Lung (tissue), 12 donors: ENCODE results near the gene QKI. TPM values are rescaled to one million over a fixed set of nuclear protein-coding genes. Genes with fewer than 3 reads are reported as not detected.
"Not testable (repeated sequence)": the region's sequence is repeated elsewhere in the genome, so short reads cannot be mapped to it uniquely, and the experiment has no call there.

Source experiments
- ATAC-seq: fragments of 200-7000 bp; cut with Tn5 transposase; one replicate; pipeline ENCODE4 v1.9.1; 2020; ENCODE audit warnings: moderate number of reproducible peaks; ENCODE audit not compliant: insufficient read depth, low FRiP score
- DNase-seq, 3 donors: peaks; one replicate each; pipeline ENCODE4 v3.0.0-alpha.2; 2013 to 2017
- H3K27ac ChIP-seq, 2 donors: one replicate each; pipeline ENCODE4 v1.5.1; 2013; ENCODE audit warnings: mild to moderate bottlenecking in 2 of 2, moderate library complexity in 2 of 2, control low read depth in 1 of 2, inconsistent platforms in 1 of 2, low read depth in 1 of 2, low read length in 1 of 2
- H3K27me3 ChIP-seq, 3 donors: one replicate each; pipeline ENCODE4 v1.5.1; 2013; ENCODE audit warnings: low read length in 2 of 3; ENCODE audit not compliant: control insufficient read depth in 3 of 3, insufficient read depth in 3 of 3
- H3K36me3 ChIP-seq, 4 donors: one replicate each; pipeline ENCODE4 v1.5.1; 2013; ENCODE audit warnings: low read length in 4 of 4, mild to moderate bottlenecking in 1 of 4, moderate library complexity in 1 of 4; ENCODE audit not compliant: control insufficient read depth in 4 of 4, insufficient read depth in 4 of 4
- H3K4me1 ChIP-seq, 5 donors: one replicate each; pipeline ENCODE4 v1.5.1; 2013; ENCODE audit warnings: low read length in 5 of 5, mild to moderate bottlenecking in 2 of 5, moderate library complexity in 1 of 5; ENCODE audit not compliant: control insufficient read depth in 5 of 5, insufficient read depth in 5 of 5
- H3K4me3 ChIP-seq: one replicate; pipeline ENCODE4 v1.5.1; 2013; ENCODE audit warnings: mild to moderate bottlenecking, control low read depth, moderate library complexity
- H3K9ac ChIP-seq, 2 donors: one replicate each; pipeline ENCODE4 v1.5.1; 2013; ENCODE audit warnings: low read length in 2 of 2, control low read depth in 1 of 2; ENCODE audit not compliant: insufficient read depth in 1 of 2
- H3K9me3 ChIP-seq, 4 donors: one replicate each; pipeline ENCODE4 v1.5.1; 2013; ENCODE audit warnings: low read length in 3 of 4, mild to moderate bottlenecking in 1 of 4, moderate library complexity in 1 of 4; ENCODE audit not compliant: control insufficient read depth in 4 of 4, insufficient read depth in 3 of 4
- CTCF ChIP-seq: IDR thresholded peaks from 2 replicates; pipeline ENCODE4 v1.5.1; 2012; ENCODE audit warnings: mild to moderate bottlenecking; ENCODE audit errors: control extremely low read depth, extremely low read depth
- WGBS, 2 donors: extraction: QIAGEN DNeasy Blood & Tissue Kit; methylation state at CpG; one replicate each; pipeline ENCODE4 v1.1.7; 2013; 5-methylcytosine and 5-hydroxymethylcytosine counted together
- polyA plus RNA-seq, 2 donors: library from polyadenylated mRNA; stranded (reverse); fragments of 200-250 nt; gene quantifications; one replicate each; pipeline ENCODE4 v1.2.1, GENCODE V29; 2013
- total RNA-seq, 2 donors: library from RNA; depleted of rRNA in 1 of 2; stranded (reverse); fragments of >200 nt in 1 of 2; gene quantifications; one replicate each; pipeline ENCODE4 v1.2.1, GENCODE V29; 2014 to 2021
- donor health status: control.
- donor health status: control.
- donor health status: Bipolar disorder and iron deficiency.
- donor health status: healthy.
- donor health status: DM: yes; HTN: yes; CAD: no.

The QKI gene
- total and polyA plus RNA-seq, 4 donors = 20.6 to 228 (median 114) TPM

GRCh38 chr6:163470611-163471010 is 56.1 kb downstream of the QKI start:
- DNase-seq = no peak
- Histone ChIP-seq H3K4me1 (peaks cover 0 to 23% (median 0%) of the 10 kb centered on the region in 5 donors), H3K9ac (no peak overlapping the region), H3K27me3 (no peaks in the 10 kb centered on the region), H3K27ac (no peak overlapping the region), H3K4me3 (no peak overlapping the region), H3K36me3 (peaks cover 0 to 12% (median 0%) of the 10 kb centered on the region in 4 donors), H3K9me3 (peaks cover 0 to 14% (median 0%) of the 10 kb centered on the region in 4 donors)
- TF ChIP-seq CTCF = no peak
- ATAC-seq = no peak

GRCh38 chr6:163474581-163474980 is 60.1 kb downstream of the QKI start:
- TF ChIP-seq CTCF = no peak
- peaks cover 0 to 20% (median 0%) of the 10 kb centered on the region in 5 donors for H3K4me1 ChIP-seq
- DNase-seq (no peak), ATAC-seq (no peak)
- H3K9ac ChIP-seq = no peak overlapping the region
- H3K27ac ChIP-seq = no peak overlapping the region
- peaks cover 0 to 14% (median 0%) of the 10 kb centered on the region in 4 donors for H3K9me3 ChIP-seq
- no peaks in the 10 kb centered on the region for H3K27me3 ChIP-seq
- WGBS, 2 donors = 74 to 78% methylated on average over 2 of the region's 2 CpGs
- H3K36me3 ChIP-seq = peaks cover 0 to 12% (median 2%) of the 10 kb centered on the region in 4 donors
- no peak overlapping the region for H3K4me3 ChIP-seq

GRCh38 chr6:163476946-163477345 is 62.4 kb downstream of the QKI start:
- not testable (repeated sequence) for DNase-seq, H3K9ac ChIP-seq, H3K36me3 ChIP-seq, ATAC-seq, H3K27me3 ChIP-seq, H3K9me3 ChIP-seq, H3K4me3 ChIP-seq
- Histone ChIP-seq H3K27ac (peak overlapping the region in 1 of 2 donors; percentile 29), H3K4me1 (peaks cover 0 to 25% (median 0%) of the 10 kb centered on the region in 5 donors)
- WGBS, 2 donors = 92 to 94% methylated on average over 7 of the region's 7 CpGs

- Histone ChIP-seq H3K9me3 (no peaks in the 10 kb centered on the region), H3K36me3 (peaks cover 3 to 7% (median 5%) of the 10 kb centered on the region in 4 donors), H3K4me3 (no peak overlapping the region), H3K4me1 (peaks cover 0 to 46% (median 0%) of the 10 kb centered on the region in 5 donors), H3K9ac (no peak overlapping the region), H3K27me3 (no peaks in the 10 kb centered on the region), H3K27ac (no peak overlapping the region)
- no peak for TF ChIP-seq CTCF
- 80 to 82% methylated on average over 2 of the region's 2 CpGs for WGBS, 2 donors
- DNase-seq (no peak), ATAC-seq (no peak)
These were observed 68.6 kb downstream of the QKI start for GRCh38 chr6:163483107-163483506.
